SKM-1 treated with dmso at 0.1 percent for 144 hours (cell line): Measurements from ENCODE around the gene MESD.

Experiments
- DNase-seq: peaks from one replicate; lab custom pipeline; 2025; ENCODE audit not compliant: unreplicated experiment; lab: John Stamatoyannopoulos, UW

Gene MESD

DNA sequence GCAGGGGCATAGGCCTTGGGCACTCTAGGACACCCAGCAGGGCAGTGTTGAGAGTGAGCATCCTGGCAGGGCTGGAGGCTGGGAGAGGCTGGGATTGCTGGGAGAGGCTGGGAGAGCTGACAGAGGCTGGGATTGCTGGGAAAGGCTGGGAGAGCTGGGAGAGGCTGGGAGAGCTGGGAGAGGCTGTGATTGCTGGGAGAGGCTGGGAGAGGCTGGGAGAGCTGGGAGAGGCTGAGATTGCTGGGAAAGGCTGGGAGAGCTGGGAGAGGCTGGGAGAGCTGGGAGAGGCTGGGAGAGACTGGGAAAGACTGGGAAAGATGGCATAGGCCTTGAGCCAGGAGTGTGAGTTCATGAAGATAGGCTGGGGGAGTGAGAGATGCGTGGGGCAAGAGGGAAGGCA lies 77.8 kb downstream of the MESD start:
- no peak for DNase-seq

DNA sequence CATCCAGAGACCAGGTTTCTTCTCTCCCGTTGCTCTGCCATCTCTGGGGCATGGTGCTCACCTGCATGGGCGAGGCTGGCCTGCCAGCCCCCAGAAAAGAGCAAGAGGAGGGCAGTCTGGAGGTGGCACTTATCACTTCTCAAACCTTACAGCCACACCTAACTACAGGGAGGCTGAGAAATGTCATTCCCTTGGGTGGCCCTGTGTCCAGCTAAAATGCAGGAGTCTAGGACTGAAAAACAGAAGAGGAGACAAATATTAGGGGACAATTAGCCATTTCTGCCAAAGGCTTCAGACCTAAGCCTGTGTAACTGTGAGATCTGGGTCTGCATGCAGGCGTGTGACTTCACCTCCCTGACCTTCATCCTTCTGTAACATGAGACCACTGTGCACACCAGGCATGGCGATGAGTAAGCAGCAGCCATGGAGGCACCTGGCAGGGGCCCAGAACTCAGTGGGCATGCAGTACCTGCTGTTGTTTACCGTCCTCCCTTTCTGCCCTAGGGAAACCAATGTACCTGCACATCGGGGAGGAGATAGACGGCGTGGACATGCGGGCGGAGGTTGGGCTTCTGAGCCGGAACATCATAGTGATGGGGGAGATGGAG lies 83.4 kb downstream of the MESD start:
- no peak for DNase-seq

DNA sequence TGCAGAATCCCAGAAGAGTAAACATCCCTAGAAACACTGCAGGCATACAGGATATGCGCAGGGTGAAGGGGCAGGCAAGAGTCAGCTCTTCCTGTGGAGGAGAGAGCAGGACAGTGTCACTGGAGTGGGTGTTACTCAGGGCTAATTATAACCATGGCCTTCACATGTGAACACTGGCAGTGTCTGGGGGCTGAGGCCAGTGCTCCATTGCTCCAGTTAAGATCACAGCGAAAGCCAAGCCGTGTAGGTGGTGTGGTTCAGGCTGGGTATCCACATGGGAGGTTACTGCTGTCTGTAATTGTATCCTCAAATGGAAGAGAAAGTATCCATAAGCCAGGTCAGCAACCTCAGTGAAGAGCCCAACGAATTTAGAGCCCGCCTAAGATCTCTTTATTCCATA lies 84.6 kb downstream of the MESD start:
- no peak for DNase-seq

DNA sequence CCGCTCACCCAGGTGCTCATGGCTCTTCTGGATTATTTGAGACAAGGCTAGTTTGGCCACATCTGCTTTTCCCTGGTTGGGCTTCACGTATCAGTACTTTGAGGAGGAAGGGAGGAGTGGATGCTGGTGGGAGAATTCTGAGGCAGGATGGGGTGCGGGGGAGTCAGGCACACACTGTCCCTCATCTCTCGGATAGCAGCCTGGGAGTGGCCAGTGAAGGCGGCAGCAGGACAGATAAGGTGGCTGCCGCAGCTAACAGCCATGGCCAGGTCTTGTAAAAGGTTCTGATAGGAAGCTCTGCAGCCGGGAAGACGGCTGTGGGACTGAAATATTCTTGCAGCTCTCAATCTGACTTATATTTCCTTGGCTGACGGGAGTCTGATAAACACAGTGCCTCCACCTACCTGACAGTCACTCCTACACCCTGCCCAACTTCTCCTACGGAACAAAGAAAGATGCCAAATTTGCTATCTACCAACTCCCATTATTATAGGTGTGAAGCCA lies 87.3 kb downstream of the MESD start:
- no peak for DNase-seq

DNA sequence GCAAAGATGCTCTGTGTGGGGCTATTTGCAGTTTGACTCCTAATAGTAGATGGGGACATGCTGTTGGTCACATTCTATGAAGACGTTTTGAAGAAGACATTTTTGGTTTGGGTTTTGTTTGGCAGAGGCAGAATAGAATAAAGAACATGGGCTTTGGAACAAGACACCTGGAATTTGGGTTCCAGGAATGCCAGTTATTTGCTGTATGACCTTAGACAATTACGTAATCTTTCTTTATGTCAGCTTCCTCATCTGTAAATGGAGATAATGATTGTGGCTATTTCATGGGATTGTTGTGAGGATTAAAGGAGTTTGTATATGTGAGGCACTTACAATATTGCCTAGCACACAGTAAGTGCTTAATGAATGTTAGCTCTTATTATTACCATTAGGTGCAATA lies 91.6 kb downstream of the MESD start:
- DNase-seq = no peak
